ENCODE data around the gene KRTAP10-2. TPM values are rescaled to one million over a fixed set of nuclear protein-coding genes. Genes with fewer than 3 reads are reported as not detected.

Gene KRTAP10-2
- total and polyA plus RNA-seq, 2 donors from 2014 or later, result not detected

- Histone ChIP-seq H3K9me3 (ENCODE audit: control insufficient read depth in 2 of 3, insufficient read depth in 1 of 3, low read length in 3 of 3) (peaks cover 0 to 9% (median 0%) of the 10 kb centered on the region in 3 donors), H3K27me3 (ENCODE audit: control insufficient read depth, insufficient read depth, low read length) (no peaks in the 10 kb centered on the region), H3K27ac (ENCODE audit: low read depth in 2 of 2, low read length in 2 of 2) (no peak overlapping the region), H3K4me1 (ENCODE audit: control insufficient read depth in 2 of 3, insufficient read depth in 2 of 3, low read depth in 1 of 3, low read length in 3 of 3) (no peaks in the 10 kb centered on the region), H3K9ac (ENCODE audit: low read length in 3 of 3) (no peak overlapping the region), H3K4me3 (ENCODE audit: low read length in 3 of 3) (no peak overlapping the region), H3K36me3 (ENCODE audit: control insufficient read depth in 2 of 3, insufficient read depth in 3 of 3, low read length in 3 of 3) (no peaks in the 10 kb centered on the region)
- intact Hi-C loops (cut with DNase I), result no loop called here
- no peak for TF ChIP-seq CTCF (IDR thresholded peaks at IDR 0.05; ENCODE audit: borderline replicate concordance, extremely low read depth, insufficient read depth)
- FAIRE-seq (no peak), DNase-seq (peak in 1 of 5 donors; percentile 24)
Observed at GRCh38 chr21:44537930-44538911, 13.1 kb downstream of the KRTAP10-2 start.

GRCh38 chr21:44535963-44536362 lies 15.3 kb downstream of the KRTAP10-2 start:
- no peak for TF ChIP-seq CTCF (IDR thresholded peaks at IDR 0.05; ENCODE audit: borderline replicate concordance, extremely low read depth, insufficient read depth)
- intact Hi-C loops (cut with DNase I), result no loop called here
- Histone ChIP-seq H3K4me3 (ENCODE audit: low read length in 3 of 3) (no peak overlapping the region), H3K36me3 (ENCODE audit: control insufficient read depth in 2 of 3, insufficient read depth in 3 of 3, low read length in 3 of 3) (no peaks in the 10 kb centered on the region), H3K4me1 (ENCODE audit: control insufficient read depth in 2 of 3, insufficient read depth in 2 of 3, low read depth in 1 of 3, low read length in 3 of 3) (no peaks in the 10 kb centered on the region), H3K27me3 (ENCODE audit: control insufficient read depth, insufficient read depth, low read length) (no peaks in the 10 kb centered on the region), H3K9ac (ENCODE audit: low read length in 3 of 3) (no peak overlapping the region), H3K27ac (ENCODE audit: low read depth in 2 of 2, low read length in 2 of 2) (no peak overlapping the region), H3K9me3 (ENCODE audit: control insufficient read depth in 2 of 3, insufficient read depth in 1 of 3, low read length in 3 of 3) (no peaks in the 10 kb centered on the region)
- FAIRE-seq (no peak), DNase-seq (no peak)

- H3K27me3 ChIP-seq (ENCODE audit: control insufficient read depth, insufficient read depth, low read length), result no peaks in the 10 kb centered on the region
- no peak overlapping the region for H3K9ac ChIP-seq (ENCODE audit: low read length in 3 of 3)
- H3K9me3 ChIP-seq (ENCODE audit: control insufficient read depth in 2 of 3, insufficient read depth in 1 of 3, low read length in 3 of 3), result no peaks in the 10 kb centered on the region
- TF ChIP-seq CTCF (IDR thresholded peaks at IDR 0.05; ENCODE audit: borderline replicate concordance, extremely low read depth, insufficient read depth), result no peak
- FAIRE-seq (no peak), DNase-seq (no peak)
- no peaks in the 10 kb centered on the region for H3K4me1 ChIP-seq (ENCODE audit: control insufficient read depth in 2 of 3, insufficient read depth in 2 of 3, low read depth in 1 of 3, low read length in 3 of 3)
- intact Hi-C loops (cut with DNase I), result no loop called here
- H3K4me3 ChIP-seq (ENCODE audit: low read length in 3 of 3), result no peak overlapping the region
- no peak overlapping the region for H3K27ac ChIP-seq (ENCODE audit: low read depth in 2 of 2, low read length in 2 of 2)
- H3K36me3 ChIP-seq (ENCODE audit: control insufficient read depth in 2 of 3, insufficient read depth in 3 of 3, low read length in 3 of 3), result no peaks in the 10 kb centered on the region
Observed at GRCh38 chr21:44534688-44535087, 16.6 kb downstream of the KRTAP10-2 start.
